HFF-Myc (cell line): ENCODE measurements around the gene RHEX.

ENCODE experiments used
- DNase-seq: peaks from one replicate; pipeline ENCODE4 v3.0.0-alpha.2; 2011; ENCODE audit warnings: low read depth; ENCODE audit errors: extremely low read depth
- H3K4me3 ChIP-seq: replicated peaks from 2 replicates; pipeline ENCODE4 v1.5.1; 2011; ENCODE audit warnings: low read depth, mild to moderate bottlenecking, control low read depth, low read length
- CTCF ChIP-seq: IDR thresholded peaks from 2 replicates; pipeline ENCODE4 v1.5.1; 2012; ENCODE audit warnings: mild to moderate bottlenecking, low read depth, low read length, control low read depth; ENCODE audit errors: missing control alignments

Gene RHEX

GRCh38 chr1:206039046-206039973, 13.7 kb upstream of the RHEX start:
- no peak for DNase-seq
- no peak overlapping the region for H3K4me3 ChIP-seq
- TF ChIP-seq CTCF = no peak

DNA sequence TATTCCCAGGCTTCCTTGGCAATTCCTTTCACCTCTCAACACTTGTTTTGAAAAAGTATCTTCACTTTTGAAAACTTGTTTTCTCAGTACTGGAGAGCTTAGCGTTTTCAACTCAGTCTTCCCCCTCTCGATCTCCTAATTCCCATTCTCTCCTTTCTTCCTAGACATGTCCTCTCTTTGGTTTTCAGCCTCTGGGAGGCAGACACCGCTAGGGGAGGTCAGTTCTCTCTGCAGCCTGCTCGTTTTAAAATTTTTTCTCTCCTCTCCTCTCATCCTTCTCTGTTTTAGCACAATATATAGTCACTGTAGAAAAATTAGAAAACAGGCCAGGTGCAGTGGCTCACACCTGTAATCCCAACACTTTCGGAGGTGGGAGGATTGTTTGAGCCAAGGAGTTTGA, 12.6 kb upstream of the RHEX start:
- no peak for DNase-seq
- no peak for TF ChIP-seq CTCF
- no peak overlapping the region for H3K4me3 ChIP-seq

DNA sequence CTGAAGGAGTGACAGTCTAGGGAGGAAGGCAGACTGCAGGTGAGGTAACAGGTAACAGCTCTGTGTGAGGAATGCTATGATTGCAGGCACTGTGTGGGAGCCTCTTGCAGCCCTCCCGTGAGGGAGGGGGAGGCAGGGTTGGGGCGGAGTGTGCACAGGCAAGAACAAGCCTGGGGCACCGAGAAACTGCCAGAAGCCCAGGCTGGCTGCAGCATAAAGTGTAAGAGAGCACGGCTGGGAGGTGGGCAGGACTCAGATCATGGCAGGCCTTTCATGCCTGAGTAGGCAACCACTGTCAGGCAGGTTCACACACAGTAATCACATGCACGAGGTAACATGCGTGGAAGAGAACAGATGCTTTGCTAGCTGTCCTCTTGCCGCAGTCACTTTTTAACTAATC, 11.3 kb upstream of the RHEX start:
- no peak for DNase-seq
- no peak overlapping the region for H3K4me3 ChIP-seq
- no peak for TF ChIP-seq CTCF

- H3K4me3 ChIP-seq = no peak overlapping the region
- TF ChIP-seq CTCF = no peak
- no peak for DNase-seq
These were observed 5.7 kb upstream of the RHEX start for GRCh38 chr1:206047271-206047670.

DNA sequence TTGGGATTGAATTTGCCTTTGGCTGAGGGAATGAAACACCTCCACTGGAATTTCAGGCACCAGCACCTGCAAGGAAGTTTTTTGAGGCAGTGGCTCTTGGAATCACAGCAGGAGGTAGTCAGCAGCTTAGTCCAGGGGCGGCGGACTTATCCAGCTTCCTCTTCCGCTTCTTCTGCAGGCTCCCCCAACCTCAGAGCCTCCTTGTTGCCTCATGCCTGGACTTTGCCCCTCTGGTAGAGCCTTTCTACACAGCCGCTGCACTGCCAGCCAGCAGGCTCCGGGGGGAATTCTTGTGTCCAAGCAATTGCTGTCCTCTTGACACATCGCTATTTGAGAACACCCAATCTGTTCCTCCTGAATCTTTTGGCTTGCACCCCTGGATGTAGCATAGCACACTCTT, 4.4 kb upstream of the RHEX start:
- peak; percentile 1 for TF ChIP-seq CTCF
- DNase-seq = no peak
- no peak overlapping the region for H3K4me3 ChIP-seq

- DNase-seq = no peak
- no peak overlapping the region for H3K4me3 ChIP-seq
- no peak for TF ChIP-seq CTCF
These were observed 3.7 kb upstream of the RHEX start for GRCh38 chr1:206049293-206049692.
